Neural crest cell (in vitro differentiated cells): ENCODE data around the gene DENND5A. TPM values are rescaled to one million over a fixed set of nuclear protein-coding genes. Genes with fewer than 3 reads are reported as not detected.

ENCODE experiments used
- DNase-seq: peaks from one replicate; pipeline ENCODE4 v3.0.0; 2021; ENCODE audit warnings: low read depth, mixed read lengths, low spot score
- H3K27ac Mint-ChIP-seq: one replicate; pipeline ENCODE4 v1.8.0; 2021; ENCODE audit warnings: mild to moderate bottlenecking, mixed read lengths; ENCODE audit not compliant: unreplicated experiment
- H3K27me3 Mint-ChIP-seq: 2 replicates; pipeline ENCODE4 v1.8.0; 2021; ENCODE audit warnings: low read depth, mild to moderate bottlenecking, mixed read lengths
- H3K36me3 Mint-ChIP-seq: 2 replicates; pipeline ENCODE4 v1.8.0; 2021; ENCODE audit warnings: low read depth, mild to moderate bottlenecking, mixed read lengths
- H3K4me1 Mint-ChIP-seq: 2 replicates; pipeline ENCODE4 v1.8.0; 2021; ENCODE audit warnings: mixed read lengths
- H3K4me3 Mint-ChIP-seq: one replicate; pipeline ENCODE4 v1.8.0; 2021; ENCODE audit warnings: mild to moderate bottlenecking, mixed read lengths
- H3K9me3 Mint-ChIP-seq: 2 replicates; pipeline ENCODE4 v1.8.0; 2021; ENCODE audit warnings: mixed read lengths
- total RNA-seq: library from RNA; stranded (reverse); gene quantifications from 2 replicates; pipeline ENCODE4 v1.2.1, GENCODE V29; 2021
- TF ChIP-seq, protein P1 (sequence below): fragments of 200-600 bp; sonication (generic); conservative IDR thresholded peaks from 2 replicates; pipeline ENCODE4 v1.5.0; 2021; ENCODE audit warnings: antibody characterized with exemption, mild to moderate bottlenecking

DENND5A gene
- total RNA-seq, 1 donor from 2014 or later, result 116 TPM

DNA sequence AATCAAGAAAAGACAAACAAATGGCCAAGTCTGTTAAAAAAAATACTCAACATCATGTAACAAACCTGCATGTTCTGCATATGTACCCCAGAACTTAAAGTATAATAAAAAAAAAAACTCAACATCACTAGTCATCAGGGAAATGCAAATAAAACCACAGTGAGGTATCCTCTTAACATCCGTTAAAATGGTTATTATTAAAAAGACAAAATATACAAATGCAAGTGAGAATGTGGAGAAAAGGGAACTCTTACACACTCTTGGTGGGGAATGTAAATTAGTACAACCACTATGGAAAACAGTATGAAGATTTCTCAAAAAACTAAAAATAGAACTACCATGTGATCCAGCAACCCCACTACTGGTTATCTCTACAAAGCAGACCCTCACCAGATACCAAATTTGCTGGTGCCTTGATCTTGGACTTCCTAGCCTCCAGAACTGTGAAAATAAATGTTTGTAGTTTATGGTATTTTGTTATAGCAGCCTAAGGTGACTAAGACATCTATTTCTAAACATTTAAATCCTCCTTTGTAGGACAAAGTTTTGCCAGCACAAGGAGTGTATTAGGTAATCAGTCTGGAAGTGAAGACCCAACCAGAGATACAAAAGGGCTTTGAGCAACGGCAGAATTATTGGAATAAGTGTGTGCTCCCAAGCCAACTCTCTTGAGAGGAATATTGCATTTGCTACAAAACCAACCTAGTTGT is 141.4 kb downstream of the DENND5A start:
- no peak overlapping the region for H3K27ac Mint-ChIP-seq
- peaks cover 9% of the 10 kb centered on the region for H3K9me3 Mint-ChIP-seq
- no peak overlapping the region for H3K4me3 Mint-ChIP-seq
- H3K27me3 Mint-ChIP-seq, result no peaks in the 10 kb centered on the region
- DNase-seq, result no peak
- H3K36me3 Mint-ChIP-seq, result peaks cover 13% of the 10 kb centered on the region
- H3K4me1 Mint-ChIP-seq, result peaks cover 5% of the 10 kb centered on the region
- TF ChIP-seq, protein P1, sequence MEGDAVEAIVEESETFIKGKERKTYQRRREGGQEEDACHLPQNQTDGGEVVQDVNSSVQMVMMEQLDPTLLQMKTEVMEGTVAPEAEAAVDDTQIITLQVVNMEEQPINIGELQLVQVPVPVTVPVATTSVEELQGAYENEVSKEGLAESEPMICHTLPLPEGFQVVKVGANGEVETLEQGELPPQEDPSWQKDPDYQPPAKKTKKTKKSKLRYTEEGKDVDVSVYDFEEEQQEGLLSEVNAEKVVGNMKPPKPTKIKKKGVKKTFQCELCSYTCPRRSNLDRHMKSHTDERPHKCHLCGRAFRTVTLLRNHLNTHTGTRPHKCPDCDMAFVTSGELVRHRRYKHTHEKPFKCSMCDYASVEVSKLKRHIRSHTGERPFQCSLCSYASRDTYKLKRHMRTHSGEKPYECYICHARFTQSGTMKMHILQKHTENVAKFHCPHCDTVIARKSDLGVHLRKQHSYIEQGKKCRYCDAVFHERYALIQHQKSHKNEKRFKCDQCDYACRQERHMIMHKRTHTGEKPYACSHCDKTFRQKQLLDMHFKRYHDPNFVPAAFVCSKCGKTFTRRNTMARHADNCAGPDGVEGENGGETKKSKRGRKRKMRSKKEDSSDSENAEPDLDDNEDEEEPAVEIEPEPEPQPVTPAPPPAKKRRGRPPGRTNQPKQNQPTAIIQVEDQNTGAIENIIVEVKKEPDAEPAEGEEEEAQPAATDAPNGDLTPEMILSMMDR, result no peak

DNA sequence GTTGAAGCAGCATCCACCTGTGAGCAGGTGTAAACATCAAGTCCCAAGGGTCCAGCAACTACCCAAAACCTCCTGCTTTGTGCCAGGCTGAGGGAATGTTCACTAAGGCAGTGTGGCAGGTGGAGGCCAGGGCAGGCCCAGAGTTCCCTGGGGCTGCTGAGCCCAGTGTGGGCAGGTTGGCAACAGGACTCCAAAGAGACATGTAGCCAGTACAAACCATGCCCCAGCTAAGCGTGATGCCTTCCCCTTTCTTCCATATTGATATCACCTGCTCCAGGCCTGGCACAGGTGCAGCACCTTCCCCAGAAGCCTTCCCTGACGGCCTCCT is 143.7 kb downstream of the DENND5A start:
- no peaks in the 10 kb centered on the region for H3K9me3 Mint-ChIP-seq
- H3K27me3 Mint-ChIP-seq, result no peaks in the 10 kb centered on the region
- H3K4me1 Mint-ChIP-seq, result peaks cover 5% of the 10 kb centered on the region
- H3K27ac Mint-ChIP-seq, result no peak overlapping the region
- no peak for DNase-seq
- H3K36me3 Mint-ChIP-seq, result peaks cover 9% of the 10 kb centered on the region
- TF ChIP-seq, protein P1, result no peak
- no peak overlapping the region for H3K4me3 Mint-ChIP-seq

DNA sequence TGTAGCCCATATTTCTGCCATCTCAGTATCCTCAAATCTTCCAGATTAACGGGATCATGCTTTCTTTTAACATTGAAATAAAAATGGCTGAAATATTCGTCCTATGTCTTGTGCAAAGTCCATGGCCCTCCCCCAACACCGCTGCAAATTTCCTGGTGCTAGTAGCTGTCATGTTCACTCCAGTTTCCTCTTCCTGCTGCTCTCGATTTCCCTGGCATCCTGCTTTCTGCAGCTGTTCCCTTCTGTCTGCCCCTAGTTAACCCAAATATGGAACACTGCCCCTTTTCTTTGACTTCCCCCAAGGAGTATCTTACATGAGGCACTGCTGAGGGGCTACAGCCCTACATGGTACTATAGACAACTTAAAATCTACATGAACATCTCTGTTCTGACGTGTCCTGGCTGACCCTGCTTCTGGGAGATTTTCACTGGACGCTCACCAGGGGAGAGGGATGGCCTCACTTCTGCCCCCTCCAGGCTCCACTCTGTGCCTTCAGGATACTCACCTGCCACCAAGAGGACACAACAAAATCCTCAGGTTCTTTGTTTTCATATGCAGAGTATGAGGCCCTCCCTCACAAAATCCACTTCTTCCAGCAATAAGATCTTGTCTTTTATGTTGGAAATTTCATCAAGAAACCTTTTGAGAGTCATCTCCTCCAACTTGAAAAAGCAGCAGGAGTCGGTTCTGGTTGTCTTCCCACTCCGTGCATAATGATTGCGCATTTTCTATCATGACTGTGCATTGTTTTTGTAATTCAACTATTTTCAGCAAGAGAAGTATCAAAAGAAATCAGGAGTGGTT is 144.3 kb downstream of the DENND5A start:
- Mint-ChIP-seq H3K36me3 (peaks cover 9% of the 10 kb centered on the region), H3K9me3 (no peaks in the 10 kb centered on the region), H3K27ac (no peak overlapping the region), H3K4me1 (peaks cover 5% of the 10 kb centered on the region), H3K4me3 (no peak overlapping the region), H3K27me3 (no peaks in the 10 kb centered on the region)
- TF ChIP-seq, protein P1, result peak; percentile 41
- no peak for DNase-seq

DNA sequence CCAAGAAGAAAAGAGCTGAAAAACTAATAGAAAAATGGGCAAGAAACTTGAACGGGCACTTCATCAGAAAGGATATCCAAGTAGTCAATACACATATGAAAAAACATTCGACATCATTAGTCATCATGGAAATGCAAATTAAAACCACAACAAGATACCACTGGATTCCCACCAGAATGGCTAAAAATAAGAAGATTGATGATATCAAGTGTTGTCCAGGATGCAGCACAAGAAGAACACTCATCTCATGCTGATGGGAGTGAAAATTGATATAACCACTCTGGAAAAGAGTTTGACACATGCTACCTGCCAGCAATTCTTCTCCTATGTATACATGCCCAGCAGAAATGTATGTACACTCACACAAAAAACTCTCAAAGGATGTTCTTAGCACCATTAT is 146.9 kb downstream of the DENND5A start:
- H3K36me3 Mint-ChIP-seq, result peaks cover 25% of the 10 kb centered on the region
- TF ChIP-seq, protein P1, result no peak
- H3K27me3 Mint-ChIP-seq, result no peaks in the 10 kb centered on the region
- H3K4me1 Mint-ChIP-seq, result peaks cover 5% of the 10 kb centered on the region
- H3K4me3 Mint-ChIP-seq, result no peak overlapping the region
- H3K9me3 Mint-ChIP-seq, result no peaks in the 10 kb centered on the region
- no peak overlapping the region for H3K27ac Mint-ChIP-seq
- no peak for DNase-seq

DNA sequence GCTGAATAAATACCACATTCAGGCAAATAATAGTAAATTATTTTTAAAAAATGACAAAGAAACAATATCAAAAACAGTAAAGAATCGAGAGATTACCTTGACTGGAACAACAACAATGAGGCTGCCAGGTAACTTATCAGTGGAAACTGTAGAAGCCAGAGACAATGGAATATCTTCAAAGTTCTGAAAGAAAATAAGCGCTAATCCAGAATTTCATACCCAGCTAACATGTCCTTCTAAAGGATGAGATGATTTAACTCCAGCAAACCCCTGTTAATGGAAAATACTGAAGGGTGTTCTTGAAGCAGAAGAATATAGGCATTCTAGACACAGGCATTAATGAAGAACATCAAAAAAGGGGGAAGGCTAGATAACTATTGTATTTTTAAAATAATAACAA is 153.1 kb downstream of the DENND5A start:
- DNase-seq, result no peak
- Mint-ChIP-seq H3K36me3 (peaks cover 34% of the 10 kb centered on the region), H3K9me3 (peaks cover 7% of the 10 kb centered on the region), H3K4me3 (no peak overlapping the region), H3K27ac (no peak overlapping the region), H3K4me1 (no peaks in the 10 kb centered on the region), H3K27me3 (no peaks in the 10 kb centered on the region)
- TF ChIP-seq, protein P1, result no peak
